Stimulated activated CD8-positive, alpha-beta memory T cell treated with anti-CD3 and anti-CD28 coated beads, Interleukin-12 subunit alpha, Interleukin-12 subunit beta, amount 100 ng/mL, for 1 hour (primary cell): ENCODE data around the gene CC2D1A.
"Not testable (repeated sequence)": the region's sequence is repeated elsewhere in the genome, so short reads cannot be mapped to it uniquely, and the experiment has no call there.

Experiments
- DNase-seq: peaks from one replicate; pipeline ENCODE4 v3.0.0-alpha.2; 2020; ENCODE audit warnings: low read depth

CC2D1A gene

DNA sequence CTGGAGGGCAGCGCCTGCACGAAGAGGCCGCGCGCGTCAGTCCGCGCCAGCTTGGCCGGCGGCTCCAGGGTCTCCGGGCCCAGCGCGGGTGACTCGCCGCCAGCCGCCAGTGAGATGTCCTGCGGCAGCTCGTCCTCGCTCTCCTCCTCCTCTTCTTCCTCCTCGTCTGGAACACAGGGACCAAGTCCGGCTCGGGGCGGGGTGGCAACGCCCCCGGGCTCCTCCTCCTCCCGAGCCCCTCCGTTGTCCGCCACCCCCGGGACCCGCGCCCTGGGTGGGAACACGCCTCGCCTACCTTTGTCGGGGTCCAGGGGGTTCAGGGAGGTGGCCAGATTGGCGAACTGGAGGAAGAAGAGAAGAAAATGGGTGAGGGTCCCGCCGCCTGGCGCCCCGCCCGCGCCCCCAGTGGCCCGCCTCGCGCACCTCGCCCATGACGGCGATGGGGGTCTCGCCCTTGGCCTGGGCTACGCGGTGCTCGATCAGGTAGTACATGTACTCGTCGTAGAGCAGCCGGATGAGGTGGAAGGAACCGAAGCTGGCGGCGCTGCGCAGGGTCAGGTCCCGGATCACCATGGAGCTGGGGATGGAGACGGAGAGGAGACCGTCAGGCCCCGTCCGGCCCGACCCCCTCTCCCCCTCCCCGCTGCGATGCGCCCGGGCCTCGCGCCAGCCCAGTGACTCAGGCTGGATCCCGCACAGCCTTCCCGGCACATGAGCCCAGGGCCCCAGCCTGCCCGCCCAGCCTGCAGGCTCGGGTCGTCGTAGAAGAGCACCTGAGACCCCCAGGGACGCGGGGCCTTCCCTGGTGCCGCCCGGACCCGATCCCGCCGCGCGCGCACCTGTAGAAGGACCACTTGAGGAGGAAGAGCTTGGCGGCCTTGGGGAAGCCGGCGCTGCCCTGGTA, 57.0 kb downstream of the CC2D1A start:
- DNase-seq: no peak

DNA sequence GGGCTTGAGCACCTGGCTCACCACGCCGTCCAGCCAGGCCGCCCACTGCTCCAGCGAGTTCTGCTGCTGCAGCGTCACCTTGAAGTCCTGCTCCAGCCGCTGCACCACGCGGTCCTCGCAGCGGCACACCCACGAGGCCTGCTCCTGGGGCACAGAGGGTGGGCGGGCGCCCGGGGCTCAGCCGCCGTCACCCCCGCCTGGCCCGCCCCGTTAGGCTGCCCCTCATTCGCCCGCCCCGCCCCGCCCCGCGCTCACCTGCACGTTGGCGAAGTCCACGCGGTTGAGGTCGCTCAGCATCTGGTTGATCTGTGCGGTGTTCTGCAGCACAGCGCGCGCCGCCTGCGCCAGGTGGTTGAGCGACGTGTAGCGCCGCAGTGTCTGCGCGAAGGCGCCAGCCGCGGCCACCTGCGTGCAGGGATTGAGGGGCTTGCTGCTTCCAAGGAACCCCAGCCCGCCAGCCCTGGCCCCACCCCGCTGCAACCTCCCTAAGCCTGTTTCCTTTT, 57.7 kb downstream of the CC2D1A start:
- no peak for DNase-seq

GRCh38 chr19:13964776-13965175, 58.8 kb downstream of the CC2D1A start:
- no peak for DNase-seq

DNA sequence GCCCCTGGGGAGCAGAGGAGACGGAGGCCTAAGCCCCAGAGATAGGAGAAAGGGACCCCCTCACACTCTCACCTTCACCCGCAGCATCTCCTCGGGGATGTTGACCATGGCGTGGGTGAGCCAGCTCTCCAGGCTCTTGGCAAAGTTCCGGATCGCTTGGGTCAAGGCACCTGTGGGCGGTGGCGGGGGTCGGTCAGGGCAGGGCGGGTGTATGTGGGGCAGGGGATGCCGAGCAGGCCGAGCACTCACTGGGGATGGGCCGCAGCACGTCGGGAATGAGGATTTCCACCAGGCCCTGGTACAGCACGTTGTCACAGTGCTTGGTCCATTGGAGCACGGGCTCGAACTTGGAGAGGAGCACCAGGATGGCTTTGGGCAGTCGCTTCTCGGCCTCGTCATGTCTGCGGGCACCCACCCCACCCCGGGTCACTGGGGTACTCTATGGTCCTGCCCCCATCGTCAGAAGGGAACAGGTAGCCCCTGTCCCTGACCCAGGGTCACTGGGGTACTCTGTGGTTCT, 59.4 kb downstream of the CC2D1A start:
- DNase-seq: no peak

GRCh38 chr19:13965926-13966683, 60.1 kb downstream of the CC2D1A start:
- DNase-seq: no peak

- DNase-seq: no peak
Measured at GRCh38 chr19:13966684-13967128, 60.7 kb downstream of the CC2D1A start.

DNA sequence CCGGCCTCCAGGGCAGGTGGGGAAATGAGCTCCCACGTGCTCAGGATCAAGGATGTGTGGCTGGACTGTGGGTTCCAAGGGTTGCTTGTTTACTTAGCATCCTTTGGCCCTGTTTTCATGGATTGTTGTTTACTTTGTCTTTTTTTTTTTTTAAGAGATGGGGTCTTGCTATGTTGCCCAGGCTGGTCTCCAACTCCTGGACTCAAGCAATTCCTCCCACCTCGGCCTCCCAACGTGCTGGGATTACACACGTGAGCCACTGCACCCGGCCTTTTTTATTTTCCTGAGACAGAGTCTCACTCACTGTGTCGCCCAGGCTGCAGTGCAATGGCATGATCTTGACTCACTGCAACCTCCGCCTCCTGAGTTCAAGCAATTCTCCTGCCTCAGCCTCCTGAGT, 61.2 kb downstream of the CC2D1A start:
- DNase-seq: not testable (repeated sequence)

DNA sequence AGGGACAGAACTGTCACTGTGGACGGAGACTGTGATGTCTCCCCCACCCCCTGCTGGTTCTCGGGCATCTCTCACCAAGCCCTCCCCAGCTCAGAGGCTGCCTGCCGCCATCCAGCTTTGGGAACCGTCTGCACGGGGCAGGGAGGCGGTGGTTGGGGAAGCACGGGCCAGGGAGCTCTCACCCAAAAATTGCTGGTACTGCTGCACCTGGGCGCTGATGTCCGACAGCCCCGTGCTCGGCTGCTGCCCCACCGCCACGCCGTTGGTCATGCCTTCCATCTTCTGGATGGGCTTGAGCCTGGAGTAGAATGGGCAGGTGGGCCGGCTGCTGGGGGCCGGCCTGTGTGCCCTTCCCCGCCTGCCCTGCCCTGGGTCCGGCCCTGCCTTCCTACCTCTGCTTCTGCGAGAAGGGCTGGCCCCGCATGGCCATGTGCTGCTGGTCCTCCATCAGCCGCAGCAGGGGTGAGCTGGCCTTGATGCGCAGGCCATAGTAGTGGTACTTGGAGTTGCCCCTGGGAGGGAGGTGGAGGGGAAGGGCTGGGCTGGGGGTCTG, 62.5 kb downstream of the CC2D1A start:
- no peak for DNase-seq

- DNase-seq: no peak
Measured at GRCh38 chr19:13968999-13969398, 63.0 kb downstream of the CC2D1A start.

DNA sequence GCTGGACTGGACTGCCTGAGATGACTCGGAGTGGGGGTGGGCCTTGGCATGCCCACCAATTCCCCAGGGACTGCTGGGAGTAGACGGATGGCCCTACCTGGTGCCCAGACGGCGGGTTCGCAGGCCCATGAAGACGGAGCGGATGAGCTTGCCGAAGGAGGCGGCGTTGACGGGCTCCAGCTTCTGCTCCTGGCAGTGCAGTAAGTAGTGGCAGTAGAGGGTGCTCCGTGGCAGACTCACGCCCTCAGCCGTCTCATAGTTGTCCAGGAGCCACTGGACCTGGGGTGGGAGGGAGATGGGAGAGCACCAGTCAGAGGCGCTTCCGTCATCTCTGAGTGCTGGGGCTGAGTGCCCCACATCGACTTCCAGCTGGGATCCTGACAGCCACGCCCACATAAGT, 63.9 kb downstream of the CC2D1A start:
- DNase-seq: no peak

DNA sequence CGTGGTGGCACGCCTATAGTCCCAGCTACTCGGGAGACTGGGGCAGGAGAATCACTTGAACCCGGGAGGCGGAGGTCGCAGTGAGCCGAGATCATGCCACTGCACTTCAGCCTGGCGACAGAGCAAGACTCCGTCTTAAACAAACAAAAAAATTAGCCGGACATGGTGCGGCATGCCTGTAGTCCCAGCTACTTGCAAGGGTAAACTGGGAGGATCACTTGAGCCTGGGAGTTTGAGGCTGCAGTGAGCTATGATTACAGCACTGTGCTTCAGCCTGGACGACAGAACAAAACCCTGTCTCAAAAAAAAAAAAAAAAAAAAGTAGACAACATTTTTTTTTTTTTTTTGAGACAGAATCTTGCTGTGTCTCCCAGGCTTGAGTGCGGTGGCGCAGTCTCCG, 65.9 kb downstream of the CC2D1A start:
- DNase-seq: not testable (repeated sequence)

DNA sequence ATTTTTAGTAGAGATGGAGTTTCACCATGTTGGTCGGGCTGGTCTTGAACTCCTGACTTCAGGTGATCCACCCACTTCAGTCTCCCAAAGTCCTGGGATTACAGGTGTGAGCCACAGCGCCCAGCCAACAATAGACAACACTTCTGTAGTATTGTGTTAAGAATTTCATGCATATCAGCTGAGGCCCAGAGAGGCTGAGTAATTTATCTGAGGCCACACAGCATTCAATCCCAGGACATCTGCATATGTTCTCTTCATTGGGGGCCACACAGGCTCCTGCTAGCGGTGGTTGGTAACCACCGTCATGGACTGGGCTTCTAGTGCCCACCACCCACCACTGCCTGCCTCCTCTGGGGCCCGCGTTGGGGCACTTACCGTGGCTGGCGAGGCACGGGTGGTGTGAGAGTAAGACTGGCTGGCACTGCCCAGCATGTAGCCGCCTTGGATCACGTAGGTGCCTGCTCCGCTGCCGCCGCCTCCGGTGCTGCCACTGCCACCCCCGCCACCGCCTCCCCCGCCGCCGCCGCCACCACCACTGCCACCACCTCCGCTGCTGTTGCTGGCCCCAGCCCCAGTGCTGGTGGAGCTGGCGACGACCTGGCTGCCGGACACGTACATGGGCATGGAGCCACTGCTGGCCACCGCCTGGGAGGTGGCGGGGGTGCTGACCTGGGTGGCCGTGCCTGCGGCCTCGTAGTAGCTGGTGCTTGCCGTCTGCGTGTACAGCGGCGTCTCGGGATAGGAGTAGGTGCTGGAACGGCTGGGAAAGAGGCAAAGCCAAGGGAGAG, 66.6 kb downstream of the CC2D1A start:
- no peak for DNase-seq

- not testable (repeated sequence) for DNase-seq
Measured at GRCh38 chr19:13973479-13973878, 67.5 kb downstream of the CC2D1A start.

- no peak for DNase-seq
Measured at GRCh38 chr19:13974073-13974472, 68.1 kb downstream of the CC2D1A start.

GRCh38 chr19:13975870-13976269, 69.9 kb downstream of the CC2D1A start:
- DNase-seq: no peak

DNA sequence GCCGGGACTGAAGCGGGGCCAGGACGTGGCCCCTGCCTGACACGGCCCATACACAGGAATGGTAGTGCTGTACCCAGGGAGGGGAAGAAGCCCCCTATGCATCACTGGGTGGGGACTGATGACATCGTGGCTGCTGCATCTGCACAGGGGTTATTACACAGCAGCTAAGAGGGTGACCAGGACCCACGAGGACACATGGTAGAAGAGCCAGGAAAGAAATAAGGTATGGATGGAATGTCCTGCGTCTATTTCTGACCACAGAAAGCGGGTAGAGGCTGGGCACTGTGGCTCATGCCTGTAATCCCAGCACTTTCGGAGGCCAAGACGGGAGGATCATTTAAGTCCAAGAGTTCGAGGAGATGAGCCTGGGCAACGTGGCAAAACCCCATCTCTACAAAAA, 70.4 kb downstream of the CC2D1A start:
- DNase-seq: no peak

- no peak for DNase-seq
Measured at GRCh38 chr19:13977803-13978202, 71.8 kb downstream of the CC2D1A start.

GRCh38 chr19:13978351-13979243, 72.6 kb downstream of the CC2D1A start:
- DNase-seq: no peak

- no peak for DNase-seq
Measured at GRCh38 chr19:13979244-13979615, 73.2 kb downstream of the CC2D1A start.

DNA sequence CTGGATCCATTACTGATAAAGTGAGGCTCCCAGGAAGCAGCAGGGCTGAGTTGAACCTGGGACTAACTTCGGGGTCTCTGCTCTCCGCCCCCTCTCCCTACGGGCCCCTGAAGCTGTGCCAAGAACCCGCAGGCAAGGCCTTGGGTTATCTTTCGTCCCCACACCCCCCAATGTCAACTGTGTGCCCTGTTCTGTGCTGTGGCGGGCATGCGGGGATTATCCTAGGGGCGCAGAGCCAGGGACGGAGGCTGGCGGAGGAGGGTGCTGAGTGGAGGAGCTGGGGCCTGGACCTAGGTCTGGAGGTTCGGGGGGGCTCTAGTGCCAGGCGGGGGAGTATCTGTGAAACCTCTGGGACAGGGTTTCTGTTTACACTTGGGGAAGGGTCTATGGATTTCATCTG, 73.7 kb downstream of the CC2D1A start:
- no peak for DNase-seq

- no peak for DNase-seq
Measured at GRCh38 chr19:13980340-13980739, 74.3 kb downstream of the CC2D1A start.
